SK-N-SH (cell line): ENCODE results near the gene MRPL49. TPM values are rescaled to one million over a fixed set of nuclear protein-coding genes. Genes with fewer than 3 reads are reported as not detected.

Experiments used
- CTCF ChIA-PET: fragments of 300-600, 350-600 bp; formaldehyde crosslinking; extraction: SDS; loops from one replicate; lab custom pipeline; 2021; lab: Yijun Ruan, JAX
- POLR2A ChIA-PET: fragments of 350-600 bp; sonication (Branson Sonifier 250); formaldehyde crosslinking; extraction: SDS; loops from one replicate; lab custom pipeline; 2020; ENCODE audit warnings: antibody characterized with exemption, inconsistent platforms; lab: Yijun Ruan, JAX
- DNase-seq: peaks from one replicate; pipeline ENCODE4 v3.0.0; 2012
- H2AFZ ChIP-seq: fragments of 200-600 bp; sonication (generic); 2 replicates; pipeline ENCODE4 v1.8.1; 2016; ENCODE audit warnings: antibody characterized with exemption, mild to moderate bottlenecking, low read depth
- H3F3A ChIP-seq: fragments of 200-600 bp; sonication (generic); replicated peaks from 2 replicates; pipeline ENCODE3; 2016; ENCODE audit warnings: antibody characterized with exemption, mild to moderate bottlenecking; ENCODE audit not compliant: insufficient read depth
- H3K27ac ChIP-seq, 2 experiments: fragments of 200-500 bp in 1 of 2; fragments of 200-600 bp in 1 of 2; sonication (Bioruptor generic) in 1 of 2; sonication (generic), shearing (Covaris generic) in 1 of 2; 2 replicates each; pipeline versions ENCODE4 v1.5.1 to v1.6.1; 2014 to 2016; ENCODE audit warnings: low read depth in 2 of 2, inconsistent platforms in 1 of 2, low read length in 1 of 2, mild to moderate bottlenecking in 1 of 2, mixed read lengths in 1 of 2
- H3K27me3 ChIP-seq: fragments of 200-600 bp; sonication (generic), shearing (Covaris generic); 2 replicates; pipeline ENCODE4 v1.6.1; 2016; ENCODE audit warnings: mixed run types; ENCODE audit not compliant: insufficient read depth
- H3K36me3 ChIP-seq, 2 experiments: fragments of 200-500 bp in 1 of 2; fragments of 200-600 bp in 1 of 2; sonication (Bioruptor generic) in 1 of 2; sonication (generic) in 1 of 2; replicated peaks in 1 of 2; 2 replicates each; pipeline versions ENCODE3 to v1.5.1; 2014 to 2016; ENCODE audit warnings: low read length in 1 of 2, mild to moderate bottlenecking in 1 of 2; ENCODE audit not compliant: insufficient read depth in 2 of 2, control insufficient read depth in 1 of 2
- H3K4me1 ChIP-seq, 2 experiments: fragments of 200-500 bp in 1 of 2; fragments of 200-600 bp in 1 of 2; sonication (Bioruptor generic) in 1 of 2; sonication (generic), shearing (Covaris generic) in 1 of 2; 2 replicates each; pipeline versions ENCODE4 v1.5.1 to v1.6.1; 2014 to 2016; ENCODE audit warnings: low read depth in 1 of 2, low read length in 1 of 2, mixed run types in 1 of 2; ENCODE audit not compliant: insufficient read depth in 2 of 2, control insufficient read depth in 1 of 2
- H3K4me2 ChIP-seq: fragments of 200-600 bp; sonication (generic), shearing (Covaris generic); 2 replicates; pipeline ENCODE4 v1.6.1; 2017; ENCODE audit warnings: mixed run types
- H3K4me3 ChIP-seq, 2 experiments: fragments of 200-500 bp in 1 of 2; fragments of 200-600 bp in 1 of 2; sonication (Bioruptor generic) in 1 of 2; sonication (generic), shearing (Covaris generic) in 1 of 2; 2 replicates each; pipeline versions ENCODE4 v1.5.1 to v1.8.1; 2014 to 2016; ENCODE audit warnings: low read depth in 2 of 2, inconsistent platforms in 1 of 2, low read length in 1 of 2, mild to moderate bottlenecking in 1 of 2, mixed read lengths in 1 of 2, moderate library complexity in 1 of 2
- H3K79me2 ChIP-seq: fragments of 200-600 bp; sonication (generic); 2 replicates; pipeline ENCODE4 v1.8.1; 2017; ENCODE audit warnings: mild to moderate bottlenecking; ENCODE audit not compliant: insufficient read depth
- H3K9ac ChIP-seq: fragments of 200-600 bp; sonication (generic); 2 replicates; pipeline ENCODE4 v1.6.1; 2017; ENCODE audit warnings: mixed run types
- H3K9me2 ChIP-seq: fragments of 200-600 bp; sonication (generic); 2 replicates; pipeline ENCODE4 v1.6.1; 2017; ENCODE audit warnings: mixed run types
- H3K9me3 ChIP-seq: fragments of 200-600 bp; sonication (generic); 2 replicates; pipeline ENCODE4 v1.6.1; 2017; ENCODE audit warnings: mixed run types, mild to moderate bottlenecking, moderate library complexity
- H4K20me1 ChIP-seq: fragments of 200-600 bp; sonication (generic); 2 replicates; pipeline ENCODE4 v1.6.1; 2017; ENCODE audit warnings: mild to moderate bottlenecking, mixed run types; ENCODE audit not compliant: insufficient read depth
- EP300 ChIP-seq, 2 experiments: IDR thresholded peaks; 2 replicates each; pipeline versions ENCODE4 v1.4.0 to v1.6.1; 2012; ENCODE audit warnings: borderline replicate concordance in 1 of 2, low read depth in 1 of 2, low read length in 1 of 2
- FOSL2 ChIP-seq: IDR thresholded peaks from 2 replicates; pipeline ENCODE4 v1.4.0; 2012; ENCODE audit warnings: low read depth, mild to moderate bottlenecking, moderate library complexity, borderline replicate concordance
- FOXM1 ChIP-seq: IDR thresholded peaks from 2 replicates; pipeline ENCODE4 v1.4.0; 2012; ENCODE audit warnings: low read depth, mild to moderate bottlenecking
- MXI1 ChIP-seq: IDR thresholded peaks from 2 replicates; pipeline ENCODE4 v1.6.1; 2012; ENCODE audit warnings: mild to moderate bottlenecking, low read depth, low read length, improper control_type of control experiment
- NFIC ChIP-seq: IDR thresholded peaks from 2 replicates; pipeline ENCODE4 v1.4.0; 2012; ENCODE audit warnings: borderline replicate concordance
- NRF1 ChIP-seq: IDR thresholded peaks from 2 replicates; pipeline ENCODE4 v1.6.1; 2012; ENCODE audit warnings: low read depth, mild to moderate bottlenecking, low read length
- SMC3 ChIP-seq: IDR thresholded peaks from 2 replicates; pipeline ENCODE4 v1.6.1; 2012; ENCODE audit warnings: low read depth, low read length, improper control_type of control experiment
- TCF12 ChIP-seq: IDR thresholded peaks from 2 replicates; pipeline ENCODE4 v1.4.0; 2012
- WGBS: methylation state at CpG from one replicate; pipeline ENCODE4 v1.1.6; 2017; ENCODE audit warnings: low lambda C conversion rate; 5-methylcytosine and 5-hydroxymethylcytosine counted together
- polyA plus RNA-seq, 3 experiments: library from polyadenylated mRNA; depleted of rRNA; stranded (reverse); fragments of >200 nt; gene quantifications; 2 replicates each; pipeline ENCODE4 v1.2.3, GENCODE V29; 2012
- TF ChIP-seq, protein P1 (sequence below): IDR thresholded peaks from 2 replicates; pipeline ENCODE4 v1.4.0; 2012; ENCODE audit warnings: low read depth, borderline replicate concordance
- TF ChIP-seq, protein P2 (sequence below): fragments of 150-350 bp; IDR thresholded peaks from 2 replicates; pipeline ENCODE4 v1.6.1; 2017; ENCODE audit warnings: antibody characterized with exemption, low read length, low read depth, borderline replicate concordance
- TF ChIP-seq, protein P3 (sequence below): IDR thresholded peaks from 2 replicates; pipeline ENCODE4; 2012
- TF ChIP-seq, protein P4 (sequence below): IDR thresholded peaks from 2 replicates; pipeline ENCODE4 v1.6.1; 2012; ENCODE audit warnings: mild to moderate bottlenecking, low read depth, low read length, moderate library complexity

MRPL49 gene
- polyA plus RNA-seq, 1 of the 3 experiments (the other 2 are of a cell fraction) = 56.7 TPM

DNA sequence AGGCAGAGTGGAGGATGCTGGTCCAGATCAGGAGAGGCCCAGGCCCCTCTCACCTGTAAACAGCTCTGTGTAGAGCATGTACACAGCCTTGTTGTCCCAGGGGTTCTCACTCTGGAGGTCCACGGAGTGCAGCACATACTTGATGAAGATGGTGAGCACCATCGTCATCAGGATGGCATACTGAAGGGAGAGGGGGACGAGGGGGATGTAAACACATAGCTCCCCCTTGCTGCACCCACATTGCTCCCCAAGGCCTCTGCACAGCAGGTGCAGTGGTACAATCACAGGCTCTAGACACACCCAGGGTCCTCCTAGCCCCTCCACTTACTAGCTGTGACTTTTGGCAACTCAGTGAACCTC, 9.3 kb downstream of the MRPL49 start:
- Histone ChIP-seq H3K27ac (no peak overlapping the region; a peak in 1 of 4 replicates), H3K4me2 (no peak overlapping the region), H4K20me1 (no peaks in the 10 kb centered on the region; the same call in 1 of the 2 replicates), H3K4me1 (peaks cover 0 to 28% of the 10 kb centered on the region in 2 experiments; a peak in 2 of 4 replicates), H3K79me2 (peaks cover 28% of the 10 kb centered on the region; the same call in 1 of the 2 replicates), H3K9me3 (no peaks in the 10 kb centered on the region), H3K36me3 (peaks cover 19 to 59% of the 10 kb centered on the region in 2 experiments), H3K27me3 (no peaks in the 10 kb centered on the region), H2AFZ (no peak overlapping the region), H3K9me2 (no peaks in the 10 kb centered on the region), H3K4me3 (no peak overlapping the region), H3K9ac (no peak overlapping the region), H3F3A (peaks cover 10% of the 10 kb centered on the region)
- ChIA-PET CTCF (interaction anchor here (2.4 to 4.3 kb wide), 3 partner anchors 14 to 21 kb away, joined by 6 to 23 read pairs (median 22); partner anchors contain the start of genes TM7SF2 and ZNHIT2), POLR2A (interaction anchor here (1.1 to 1.4 kb wide), 2 partner anchors 9 to 14 kb away, joined by 3 to 8 read pairs; partner anchors contain the start of genes FAU, MRPL49 and ZNHIT2)
- no peak for DNase-seq
- WGBS = 72% methylated on average over 3 of the region's 3 CpGs
- TF ChIP-seq, protein P1, sequence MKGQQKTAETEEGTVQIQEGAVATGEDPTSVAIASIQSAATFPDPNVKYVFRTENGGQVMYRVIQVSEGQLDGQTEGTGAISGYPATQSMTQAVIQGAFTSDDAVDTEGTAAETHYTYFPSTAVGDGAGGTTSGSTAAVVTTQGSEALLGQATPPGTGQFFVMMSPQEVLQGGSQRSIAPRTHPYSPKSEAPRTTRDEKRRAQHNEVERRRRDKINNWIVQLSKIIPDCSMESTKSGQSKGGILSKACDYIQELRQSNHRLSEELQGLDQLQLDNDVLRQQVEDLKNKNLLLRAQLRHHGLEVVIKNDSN = no peak
- TF ChIP-seq, protein P2, sequence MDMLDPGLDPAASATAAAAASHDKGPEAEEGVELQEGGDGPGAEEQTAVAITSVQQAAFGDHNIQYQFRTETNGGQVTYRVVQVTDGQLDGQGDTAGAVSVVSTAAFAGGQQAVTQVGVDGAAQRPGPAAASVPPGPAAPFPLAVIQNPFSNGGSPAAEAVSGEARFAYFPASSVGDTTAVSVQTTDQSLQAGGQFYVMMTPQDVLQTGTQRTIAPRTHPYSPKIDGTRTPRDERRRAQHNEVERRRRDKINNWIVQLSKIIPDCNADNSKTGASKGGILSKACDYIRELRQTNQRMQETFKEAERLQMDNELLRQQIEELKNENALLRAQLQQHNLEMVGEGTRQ = no peak
- no peak for TF ChIP-seq TCF12
- TF ChIP-seq, protein P3, sequence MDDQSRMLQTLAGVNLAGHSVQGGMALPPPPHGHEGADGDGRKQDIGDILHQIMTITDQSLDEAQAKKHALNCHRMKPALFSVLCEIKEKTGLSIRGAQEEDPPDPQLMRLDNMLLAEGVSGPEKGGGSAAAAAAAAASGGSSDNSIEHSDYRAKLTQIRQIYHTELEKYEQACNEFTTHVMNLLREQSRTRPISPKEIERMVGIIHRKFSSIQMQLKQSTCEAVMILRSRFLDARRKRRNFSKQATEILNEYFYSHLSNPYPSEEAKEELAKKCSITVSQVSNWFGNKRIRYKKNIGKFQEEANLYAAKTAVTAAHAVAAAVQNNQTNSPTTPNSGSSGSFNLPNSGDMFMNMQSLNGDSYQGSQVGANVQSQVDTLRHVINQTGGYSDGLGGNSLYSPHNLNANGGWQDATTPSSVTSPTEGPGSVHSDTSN = no peak
- TF ChIP-seq SMC3 = no peak
- TF ChIP-seq, protein P4, sequence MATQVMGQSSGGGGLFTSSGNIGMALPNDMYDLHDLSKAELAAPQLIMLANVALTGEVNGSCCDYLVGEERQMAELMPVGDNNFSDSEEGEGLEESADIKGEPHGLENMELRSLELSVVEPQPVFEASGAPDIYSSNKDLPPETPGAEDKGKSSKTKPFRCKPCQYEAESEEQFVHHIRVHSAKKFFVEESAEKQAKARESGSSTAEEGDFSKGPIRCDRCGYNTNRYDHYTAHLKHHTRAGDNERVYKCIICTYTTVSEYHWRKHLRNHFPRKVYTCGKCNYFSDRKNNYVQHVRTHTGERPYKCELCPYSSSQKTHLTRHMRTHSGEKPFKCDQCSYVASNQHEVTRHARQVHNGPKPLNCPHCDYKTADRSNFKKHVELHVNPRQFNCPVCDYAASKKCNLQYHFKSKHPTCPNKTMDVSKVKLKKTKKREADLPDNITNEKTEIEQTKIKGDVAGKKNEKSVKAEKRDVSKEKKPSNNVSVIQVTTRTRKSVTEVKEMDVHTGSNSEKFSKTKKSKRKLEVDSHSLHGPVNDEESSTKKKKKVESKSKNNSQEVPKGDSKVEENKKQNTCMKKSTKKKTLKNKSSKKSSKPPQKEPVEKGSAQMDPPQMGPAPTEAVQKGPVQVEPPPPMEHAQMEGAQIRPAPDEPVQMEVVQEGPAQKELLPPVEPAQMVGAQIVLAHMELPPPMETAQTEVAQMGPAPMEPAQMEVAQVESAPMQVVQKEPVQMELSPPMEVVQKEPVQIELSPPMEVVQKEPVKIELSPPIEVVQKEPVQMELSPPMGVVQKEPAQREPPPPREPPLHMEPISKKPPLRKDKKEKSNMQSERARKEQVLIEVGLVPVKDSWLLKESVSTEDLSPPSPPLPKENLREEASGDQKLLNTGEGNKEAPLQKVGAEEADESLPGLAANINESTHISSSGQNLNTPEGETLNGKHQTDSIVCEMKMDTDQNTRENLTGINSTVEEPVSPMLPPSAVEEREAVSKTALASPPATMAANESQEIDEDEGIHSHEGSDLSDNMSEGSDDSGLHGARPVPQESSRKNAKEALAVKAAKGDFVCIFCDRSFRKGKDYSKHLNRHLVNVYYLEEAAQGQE = no peak
- no peak for TF ChIP-seq FOXM1
- no peak for TF ChIP-seq EP300 (IDR thresholded peaks at IDR 0.05; ENCODE audit: borderline replicate concordance in 1 of 2, low read depth in 1 of 2, low read length in 1 of 2)
- TF ChIP-seq NRF1 = no peak
- TF ChIP-seq NFIC = no peak
- no peak for TF ChIP-seq FOSL2
- TF ChIP-seq MXI1 = no peak
